ENCODE data around the gene CD81.

CD81 gene

DNA sequence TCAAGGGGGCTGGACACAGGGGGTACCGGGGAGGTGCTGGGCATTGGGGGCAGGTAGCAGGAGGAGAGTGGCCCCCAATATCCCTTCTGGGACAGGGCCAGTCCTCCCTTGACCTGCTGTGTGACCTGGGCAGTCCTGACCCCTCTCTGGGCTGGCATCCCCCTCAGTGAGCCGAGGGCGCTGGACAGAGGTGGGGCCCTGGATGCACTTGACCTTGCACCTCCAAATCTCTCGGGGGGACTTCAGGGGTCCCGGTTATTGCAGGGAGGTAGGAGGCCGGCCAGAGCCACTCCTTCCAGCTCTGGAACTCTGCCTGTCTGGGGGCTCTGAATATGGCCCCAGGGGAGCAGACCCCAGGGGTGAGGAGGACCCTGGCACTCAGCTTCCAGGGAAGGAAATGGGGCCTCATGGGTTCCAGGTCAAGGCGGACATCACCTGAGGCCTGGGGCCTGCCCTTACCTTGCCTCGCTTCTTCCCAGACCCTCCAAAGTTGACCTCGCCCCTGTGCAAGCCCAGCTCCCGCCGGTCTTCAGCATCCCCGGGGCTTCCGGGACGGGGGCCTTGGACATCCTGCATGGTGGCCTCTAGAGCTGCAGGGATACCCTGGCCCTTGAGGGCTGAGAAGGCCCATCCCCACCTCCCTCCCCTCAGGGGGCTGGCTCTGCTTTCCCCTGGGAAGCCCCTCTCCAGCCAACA lies 45.5 kb downstream of the CD81 start:
- DNase-seq: no peak

DNA sequence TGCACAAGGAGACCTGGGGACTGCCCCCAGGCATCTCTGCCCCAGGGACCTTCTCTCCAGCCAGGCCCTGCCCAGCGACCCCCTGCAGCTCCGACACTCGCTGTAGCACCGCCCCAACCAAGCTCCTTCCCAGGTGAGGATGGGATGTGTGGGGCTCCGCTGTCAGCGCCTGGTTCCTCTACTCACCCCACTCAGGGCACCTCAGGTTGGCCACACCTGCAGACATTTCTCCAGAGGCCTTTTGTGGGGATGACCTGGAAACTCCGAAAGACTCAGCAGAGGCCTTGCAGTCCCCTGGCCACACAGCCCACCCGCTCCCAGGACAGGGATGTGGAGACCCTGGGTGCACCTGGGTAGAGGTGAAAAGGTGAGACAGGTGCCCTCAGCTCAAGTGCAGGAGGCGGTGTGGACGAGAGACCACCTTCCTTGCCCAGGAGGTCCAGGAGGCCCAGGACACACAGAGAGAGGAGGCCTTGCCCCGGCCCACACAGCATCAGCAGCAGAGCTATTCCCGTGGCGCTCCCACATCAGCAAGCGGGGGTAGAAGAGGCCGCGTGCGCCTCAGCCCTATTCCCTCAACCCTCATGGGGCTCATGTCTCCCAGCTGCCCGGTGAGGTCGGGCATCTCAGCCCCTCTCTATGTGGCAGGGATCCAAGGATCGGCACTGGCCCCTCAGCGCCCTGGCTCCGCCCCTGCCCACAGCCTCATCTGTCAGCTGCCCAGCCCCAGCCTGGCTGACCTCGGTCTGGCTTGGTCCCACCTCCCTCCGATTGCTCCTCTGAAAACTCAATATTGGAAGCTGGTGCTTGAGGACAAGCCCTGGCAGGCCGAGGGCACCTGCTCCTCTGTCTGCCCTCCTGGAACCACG lies 46.3 kb downstream of the CD81 start:
- DNase-seq: no peak

DNA sequence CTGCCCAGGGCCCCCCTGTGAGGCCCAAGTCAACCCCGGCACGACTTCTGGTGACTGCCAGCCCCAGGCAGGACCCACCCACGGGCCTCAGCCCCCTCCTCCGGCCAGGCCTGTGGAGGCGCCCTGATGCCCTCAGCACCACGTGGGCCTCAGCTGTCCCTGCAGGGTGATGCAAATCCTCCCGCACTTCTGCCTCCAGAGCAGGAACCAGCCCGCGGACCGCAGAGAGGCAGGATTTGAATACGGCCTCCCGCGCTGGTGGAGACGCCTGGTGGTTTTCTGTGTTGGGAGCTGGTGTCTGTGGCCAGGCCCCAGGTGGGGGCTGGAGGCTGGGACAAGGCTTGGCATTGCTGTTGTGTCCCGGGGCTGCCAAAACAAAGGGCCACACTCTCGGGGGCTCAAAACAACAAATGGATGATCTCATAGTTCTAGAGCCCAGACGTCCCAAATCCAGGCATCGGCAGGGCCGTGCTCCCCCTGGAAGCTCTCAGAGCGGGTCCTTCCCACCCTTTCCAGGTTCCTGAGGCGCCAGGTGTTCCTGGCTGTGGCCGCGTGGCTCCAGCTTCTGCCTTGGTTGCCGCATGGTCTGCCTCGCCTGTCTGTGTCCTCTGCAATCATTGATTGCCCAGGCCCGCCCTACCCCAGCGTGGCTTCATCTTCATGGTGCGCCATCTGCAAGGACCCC lies 47.8 kb downstream of the CD81 start:
- DNase-seq: no peak

DNA sequence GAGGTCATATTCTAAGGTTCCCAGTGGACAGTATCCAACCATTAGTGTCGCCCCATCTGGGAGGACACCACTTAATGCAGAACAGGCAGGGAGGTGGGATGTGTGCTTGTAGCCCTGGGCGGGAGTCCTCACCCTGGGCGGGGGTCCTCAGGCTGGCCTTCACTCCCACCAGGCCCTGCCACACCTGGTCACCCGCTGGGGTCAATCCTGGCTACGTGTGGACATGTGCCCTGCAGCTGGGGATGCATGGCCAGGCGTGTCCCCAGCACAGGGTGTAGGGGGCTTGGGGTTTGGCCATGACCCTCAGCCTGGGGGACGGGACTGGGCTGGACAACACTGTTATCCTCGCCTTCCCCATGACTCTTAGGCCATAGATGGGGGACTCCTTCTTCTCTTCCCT lies 48.4 kb downstream of the CD81 start:
- DNase-seq: no peak

DNA sequence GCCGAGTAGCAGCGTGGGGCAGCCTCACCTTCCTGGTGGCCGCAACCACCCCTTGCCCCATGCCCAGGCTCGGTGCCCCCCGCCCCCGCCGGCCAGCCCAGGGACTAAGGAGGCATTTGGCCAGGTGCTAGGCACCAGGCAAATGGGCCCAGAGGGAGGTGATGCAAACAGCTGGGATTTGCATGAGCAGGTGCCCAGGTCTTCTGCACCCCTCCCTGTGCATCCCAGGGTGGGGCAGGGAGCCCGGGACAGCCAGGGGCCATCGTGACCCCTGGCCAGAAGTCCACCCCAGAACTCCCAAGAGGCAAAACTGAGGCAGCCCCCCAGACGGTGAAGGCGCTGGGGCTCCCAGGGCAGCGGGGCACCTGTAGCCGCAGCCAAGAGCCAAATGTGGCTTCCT lies 49.1 kb downstream of the CD81 start:
- DNase-seq: no peak

DNA sequence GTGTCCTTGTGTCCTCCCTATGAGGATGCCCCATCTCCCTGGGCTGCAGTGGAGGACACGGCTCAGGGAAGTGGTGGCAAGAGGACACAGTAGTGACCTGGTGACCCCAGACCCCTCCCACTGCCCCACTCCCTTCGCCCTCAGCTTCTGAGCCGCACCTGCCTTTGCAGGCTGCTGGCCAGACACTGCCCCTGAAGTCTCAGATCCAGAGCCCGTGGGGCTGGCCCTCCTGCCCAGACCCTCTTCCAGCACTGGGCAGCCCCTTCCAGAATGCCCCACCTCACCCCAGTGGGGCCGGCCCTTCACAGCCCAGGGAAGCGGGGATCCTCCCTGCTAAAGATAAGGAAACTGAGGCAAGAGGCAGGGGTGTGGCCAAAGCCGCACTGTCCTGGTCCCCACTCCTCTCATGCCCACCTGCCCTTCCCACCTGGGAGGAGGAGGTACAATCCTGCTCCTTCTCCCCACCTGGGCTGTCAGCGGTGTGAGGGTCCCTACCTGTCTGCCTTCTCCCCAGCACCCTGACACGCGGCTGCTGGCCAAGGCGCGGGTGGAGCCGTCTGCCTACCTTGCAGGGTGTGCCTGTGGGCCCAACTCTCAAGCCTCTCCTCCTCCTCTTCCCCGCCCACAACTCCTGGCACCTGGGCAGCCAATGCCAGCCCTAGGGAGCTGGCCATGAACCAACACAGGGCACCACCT lies 49.9 kb downstream of the CD81 start:
- DNase-seq: no peak

DNA sequence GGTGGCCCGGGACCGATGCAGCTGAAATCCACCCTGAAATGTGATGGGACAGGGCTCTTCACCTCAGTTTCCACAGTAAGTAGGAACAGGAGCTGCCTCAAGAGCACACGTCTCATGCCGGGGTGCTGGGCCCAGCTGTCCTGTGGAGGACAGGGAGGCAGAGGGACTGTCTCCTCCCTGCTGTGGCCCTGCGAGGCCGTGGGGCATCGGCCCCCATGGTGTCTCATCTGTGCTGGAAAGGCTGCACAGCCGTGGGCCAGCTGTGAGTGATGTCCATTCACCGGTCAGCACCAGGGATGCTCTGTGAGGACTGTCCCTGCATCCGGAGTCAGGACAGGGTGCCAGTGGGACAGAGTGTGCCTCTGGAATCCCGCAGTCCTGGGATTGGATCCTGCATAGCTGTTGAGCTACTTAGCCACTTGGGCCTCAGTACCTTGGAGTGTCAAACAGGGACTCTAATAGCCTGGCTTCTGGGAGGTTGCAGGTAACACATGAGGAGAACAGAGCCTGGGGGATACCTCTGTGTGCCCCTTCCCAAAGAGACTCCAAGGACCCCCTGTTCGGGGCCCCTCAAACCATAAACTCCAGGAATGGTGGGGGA lies 50.7 kb downstream of the CD81 start:
- DNase-seq: no peak

DNA sequence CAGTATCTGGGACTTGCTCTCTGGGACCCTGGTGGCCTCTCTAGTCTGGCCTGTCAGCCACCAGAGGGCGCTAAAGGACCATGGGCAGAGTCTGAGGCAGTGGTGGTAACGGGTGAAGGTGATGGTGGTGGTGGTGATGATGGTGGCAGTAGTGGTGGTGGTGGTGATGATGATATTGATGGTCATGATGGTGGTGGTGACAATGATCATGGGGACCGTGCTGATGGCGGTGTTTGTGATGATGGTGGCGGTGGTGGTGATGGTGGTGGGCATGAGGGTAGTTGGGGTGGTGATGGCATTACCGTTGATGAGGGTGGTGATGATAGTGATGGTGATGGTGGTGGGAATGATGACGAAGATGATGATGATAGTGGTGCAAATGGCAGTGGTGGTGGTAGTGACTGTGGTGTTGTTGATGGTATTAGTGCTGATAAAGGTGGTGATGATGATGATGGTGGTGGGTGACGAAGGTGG lies 51.2 kb downstream of the CD81 start:
- DNase-seq: peak; percentile 87

DNA sequence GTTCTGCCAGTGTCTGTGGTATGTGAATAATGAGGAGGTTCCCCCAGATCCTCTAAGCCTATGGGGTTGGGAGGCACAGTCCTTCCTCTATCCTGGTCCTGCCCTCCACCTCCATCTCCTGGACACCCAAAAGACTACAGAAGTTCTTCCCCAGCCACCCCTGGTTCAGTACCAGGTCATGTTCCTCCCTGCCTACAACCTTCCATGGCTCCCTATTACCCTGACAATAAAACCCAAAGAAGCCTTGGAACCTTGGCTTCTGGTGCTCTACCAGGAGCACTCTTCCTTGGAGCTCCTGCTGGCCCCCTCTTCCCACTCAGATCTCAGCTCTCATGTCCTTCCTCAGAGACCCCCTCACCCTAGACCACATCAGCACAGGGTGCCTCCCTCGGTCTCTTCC lies 54.3 kb downstream of the CD81 start:
- no peak for DNase-seq

DNA sequence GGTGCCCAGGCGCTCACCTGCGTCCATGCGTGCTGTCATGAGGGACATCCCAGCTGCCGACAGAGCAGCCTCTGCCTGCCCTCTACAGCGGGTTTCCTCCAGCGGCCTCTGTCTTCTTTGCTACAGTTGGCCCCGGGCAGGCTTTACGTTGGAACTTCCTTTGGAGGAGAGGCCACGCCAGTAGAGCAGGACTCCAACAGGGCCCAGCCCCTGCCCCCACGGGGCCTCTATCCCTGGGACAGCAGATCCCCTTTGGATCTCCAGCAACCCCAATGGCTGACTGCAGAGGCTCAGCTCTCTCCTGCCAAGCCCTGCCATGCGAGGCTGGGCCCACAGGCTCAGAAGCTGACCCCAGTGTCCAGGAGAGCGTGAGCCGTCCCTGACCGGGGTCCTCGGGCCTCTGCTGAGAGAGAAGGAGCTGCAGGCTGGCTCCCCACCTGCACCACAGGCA lies 55.1 kb downstream of the CD81 start:
- DNase-seq: no peak

DNA sequence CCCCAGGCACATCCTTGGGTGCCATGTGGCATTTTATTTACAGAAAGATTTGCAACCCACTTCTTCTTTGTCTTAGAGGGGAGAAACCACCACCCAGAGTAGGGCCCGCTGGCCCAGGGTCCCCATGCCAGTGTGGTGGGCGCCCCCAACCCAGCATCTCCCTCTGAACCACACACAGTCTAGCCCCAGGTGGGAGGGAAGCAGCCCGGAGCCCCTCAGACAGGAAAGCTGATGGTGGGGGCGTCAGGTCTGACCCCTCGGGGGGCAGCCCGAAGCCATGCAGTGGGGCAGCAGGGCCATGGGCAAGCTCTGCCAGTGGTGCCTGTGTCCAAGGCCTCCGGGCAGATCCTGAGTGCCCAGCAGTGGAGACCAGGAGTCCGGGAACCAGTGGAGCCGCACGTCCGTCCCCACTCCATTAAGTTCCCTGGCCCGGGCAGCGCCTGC lies 55.5 kb downstream of the CD81 start:
- DNase-seq: no peak

DNA sequence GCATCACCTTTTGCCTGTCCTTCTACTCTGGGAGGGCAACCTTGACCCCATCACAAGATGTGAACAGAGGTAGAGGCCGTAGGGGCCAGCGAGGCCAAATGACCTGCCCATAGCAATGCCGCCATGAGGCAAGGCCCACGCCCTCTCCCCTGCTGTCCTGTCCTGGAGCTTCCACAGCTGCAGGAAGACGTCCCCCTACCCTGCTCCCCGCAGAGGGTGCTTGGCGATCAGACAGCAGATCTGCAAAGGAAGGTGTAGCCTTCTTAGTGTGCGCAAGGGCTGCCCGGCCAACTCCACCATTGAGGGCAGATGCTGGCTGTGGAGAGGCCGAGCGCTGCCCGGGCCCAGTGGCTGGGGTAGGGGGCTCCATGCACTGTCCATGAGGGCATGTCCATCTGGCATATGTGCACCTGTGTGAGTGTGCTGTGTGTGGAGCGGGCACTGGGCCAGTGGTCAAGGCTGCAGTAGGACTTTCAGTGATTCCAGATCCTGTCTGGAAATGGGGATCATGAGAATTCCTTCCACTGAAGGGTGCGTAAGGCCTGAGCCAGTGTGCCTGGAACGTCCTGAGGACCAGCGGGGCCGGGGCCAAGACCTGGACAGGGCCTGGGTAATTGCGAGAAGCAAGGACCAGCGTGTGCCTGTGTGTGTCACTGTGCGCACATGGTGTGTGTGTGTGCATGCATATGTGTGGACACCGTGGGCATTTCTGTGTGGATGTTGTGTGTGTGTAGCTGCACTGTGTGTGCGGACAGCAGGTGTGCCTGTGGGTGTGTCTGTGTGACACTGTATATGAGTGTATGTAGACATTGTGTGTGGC lies 56.2 kb downstream of the CD81 start:
- DNase-seq: no peak

DNA sequence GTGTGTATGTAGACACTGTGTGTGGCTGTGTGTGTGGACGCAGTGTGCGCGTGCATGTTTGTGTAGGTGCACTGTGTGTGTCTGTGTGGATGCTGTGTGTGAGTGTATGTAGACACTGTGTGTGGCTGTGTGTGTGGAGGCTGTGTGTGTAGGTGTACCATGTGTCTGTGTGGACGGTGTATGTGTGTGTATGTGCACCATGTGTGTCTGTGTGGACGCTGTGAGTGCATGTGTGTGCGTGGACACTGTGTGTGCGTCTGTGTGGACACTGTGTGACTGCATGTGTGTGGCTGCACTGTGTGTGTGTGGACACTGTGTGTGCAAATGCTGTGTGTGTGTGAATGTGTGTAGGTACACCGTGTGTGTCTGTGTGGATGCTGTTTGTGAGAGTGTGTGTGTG lies 56.9 kb downstream of the CD81 start:
- DNase-seq: no peak

DNA sequence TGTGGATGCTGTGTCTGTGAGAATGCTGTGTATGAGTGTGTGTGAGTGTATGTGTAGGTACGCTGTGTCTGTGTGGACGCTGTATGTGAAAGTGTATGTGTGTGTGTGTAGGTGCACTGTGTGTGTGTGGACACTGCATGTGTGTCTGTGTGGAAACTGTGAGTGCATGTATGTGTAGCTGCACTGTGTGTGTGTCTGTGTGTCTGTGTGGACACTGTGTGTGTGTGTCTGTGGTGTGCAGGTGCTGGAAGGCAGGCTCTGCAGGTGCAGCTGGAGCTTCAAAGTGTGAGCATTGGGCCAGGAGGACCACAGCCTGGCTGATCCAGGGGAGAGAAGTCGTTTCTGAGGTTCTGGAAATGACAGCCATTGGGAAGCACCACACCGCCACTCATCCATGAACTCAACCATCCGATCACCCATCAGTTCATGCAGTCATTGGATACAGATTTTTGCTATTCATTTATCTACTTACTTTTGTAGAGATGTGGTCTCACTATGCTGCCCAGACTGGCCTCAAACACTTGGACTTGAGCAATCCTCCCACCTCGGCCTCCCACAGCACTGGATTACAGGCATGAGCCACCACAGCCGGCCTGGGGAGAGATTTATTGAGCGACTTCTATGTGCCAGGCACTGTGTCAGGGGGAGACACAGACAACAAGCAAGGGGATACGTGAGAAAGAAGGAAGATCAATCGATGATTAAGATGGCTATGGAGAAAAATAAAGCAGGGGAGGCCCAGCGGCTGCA lies 57.6 kb downstream of the CD81 start:
- no peak for DNase-seq

DNA sequence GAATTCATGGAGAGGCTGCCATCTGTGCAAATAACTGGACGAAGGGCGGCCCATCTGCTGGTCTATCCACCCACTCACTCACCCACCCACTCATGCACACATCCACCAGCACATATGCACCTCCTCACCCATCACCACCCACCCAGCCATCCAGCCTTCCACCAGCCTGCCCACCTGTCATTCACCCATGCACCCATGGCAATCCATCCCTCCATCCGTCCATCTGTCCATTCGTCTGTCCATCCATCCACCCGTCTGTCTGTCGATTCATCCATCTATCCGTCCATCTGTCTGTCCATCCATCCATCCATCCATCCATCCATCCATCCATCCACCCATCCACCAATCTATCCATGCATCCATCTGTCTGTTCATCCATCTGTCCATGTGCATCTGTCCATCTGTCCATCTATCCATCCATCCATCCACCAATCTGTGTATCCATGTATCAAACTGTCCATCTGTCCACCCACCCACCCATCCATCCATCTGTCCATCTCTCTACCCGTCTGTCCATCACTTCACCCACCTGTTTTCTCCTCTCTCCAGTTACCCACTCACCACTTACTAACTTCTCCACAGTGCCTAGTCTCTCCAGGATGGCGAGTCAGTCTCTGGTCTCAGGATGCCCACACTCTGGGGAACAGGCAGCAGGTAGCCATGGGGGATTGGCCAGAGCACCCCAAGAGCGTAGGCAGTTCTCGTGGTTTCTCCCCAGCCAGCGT lies 58.3 kb downstream of the CD81 start:
- DNase-seq: no peak

DNA sequence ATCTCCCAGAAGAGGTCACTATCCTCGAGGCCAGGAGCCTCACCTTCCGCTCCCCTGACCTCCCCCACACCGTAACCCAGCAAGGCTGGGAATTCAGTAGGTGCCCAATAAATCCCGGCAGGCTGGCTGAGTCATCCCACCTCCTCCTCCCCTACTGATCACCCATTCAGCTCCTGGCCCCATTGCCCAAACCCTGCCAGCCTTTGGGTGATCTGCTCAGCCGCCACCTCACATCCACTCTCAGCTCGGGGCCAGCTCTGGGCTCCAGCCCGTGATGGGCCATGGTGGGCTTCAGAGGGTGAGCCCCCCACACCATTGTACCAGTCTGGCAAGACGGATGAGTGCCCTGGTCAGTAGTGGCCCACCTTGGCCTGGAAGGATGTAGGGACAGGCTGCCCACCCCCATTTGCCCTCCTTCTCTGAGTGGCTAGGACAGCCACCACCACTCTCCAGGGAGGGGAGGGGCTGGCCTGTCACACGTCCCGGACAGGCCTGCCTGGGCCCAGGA lies 59.0 kb downstream of the CD81 start:
- no peak for DNase-seq

DNA sequence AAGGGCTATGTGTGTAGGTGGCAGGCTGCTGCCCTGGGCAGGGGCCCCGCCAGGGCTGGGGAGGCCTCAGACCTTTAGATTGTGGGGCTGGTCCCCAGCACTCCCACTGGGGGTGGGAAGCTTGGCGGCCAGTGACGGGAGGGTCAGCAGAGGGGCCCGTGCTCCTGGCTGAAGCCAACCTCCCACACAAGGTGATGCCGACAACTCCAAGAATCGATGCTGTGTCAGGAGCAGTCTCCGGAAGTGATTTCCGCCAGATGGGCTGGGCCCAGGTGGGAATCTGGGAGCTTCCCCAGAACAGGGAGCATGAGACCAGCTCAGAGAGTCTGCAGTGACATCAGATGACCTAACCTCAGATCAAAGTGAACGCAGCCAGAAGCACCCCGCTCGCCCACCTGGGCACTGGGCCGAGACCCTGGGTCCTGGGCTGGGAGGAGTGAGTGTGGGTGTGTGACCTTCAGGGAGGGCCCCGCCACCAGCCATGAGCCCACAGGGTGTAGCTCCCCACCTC lies 59.5 kb downstream of the CD81 start:
- no peak for DNase-seq

DNA sequence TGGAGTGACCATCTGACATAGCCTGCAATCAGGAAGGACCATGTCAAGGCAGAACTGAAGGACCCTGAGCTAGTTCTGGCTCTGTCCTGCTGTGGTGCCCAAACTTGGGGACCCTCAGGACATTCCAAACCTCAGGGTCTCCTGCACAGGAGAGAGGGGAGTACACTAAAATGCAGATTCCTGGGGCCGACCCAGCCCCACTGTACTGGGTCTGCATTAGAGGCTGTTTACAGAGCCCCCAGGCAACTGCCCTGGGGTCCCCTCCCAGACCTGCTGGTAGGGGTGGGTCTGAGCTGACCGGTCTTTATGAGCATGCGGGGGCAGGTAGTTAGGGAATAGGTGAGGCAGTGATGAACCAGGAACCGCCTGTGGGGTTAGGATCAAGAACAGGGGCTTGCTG lies 60.4 kb downstream of the CD81 start:
- no peak for DNase-seq

DNA sequence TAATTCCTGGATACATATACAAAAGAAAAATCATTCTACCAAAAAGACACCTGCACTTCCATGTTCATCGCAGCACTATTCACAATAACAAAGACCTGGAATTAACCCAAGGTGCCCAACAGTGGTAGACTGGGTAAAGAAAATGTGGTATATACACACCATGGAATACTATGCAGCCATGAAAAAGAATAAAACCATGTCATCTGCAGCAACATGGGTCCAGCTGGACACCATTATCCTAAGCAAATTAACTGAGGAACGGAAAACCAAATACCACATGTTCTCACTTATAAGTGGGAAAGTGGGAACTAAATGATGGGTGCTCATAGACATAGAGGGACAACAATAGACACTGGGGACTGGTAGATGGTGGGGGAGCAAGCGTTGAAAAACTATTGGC lies 62.7 kb downstream of the CD81 start:
- no peak for DNase-seq

DNA sequence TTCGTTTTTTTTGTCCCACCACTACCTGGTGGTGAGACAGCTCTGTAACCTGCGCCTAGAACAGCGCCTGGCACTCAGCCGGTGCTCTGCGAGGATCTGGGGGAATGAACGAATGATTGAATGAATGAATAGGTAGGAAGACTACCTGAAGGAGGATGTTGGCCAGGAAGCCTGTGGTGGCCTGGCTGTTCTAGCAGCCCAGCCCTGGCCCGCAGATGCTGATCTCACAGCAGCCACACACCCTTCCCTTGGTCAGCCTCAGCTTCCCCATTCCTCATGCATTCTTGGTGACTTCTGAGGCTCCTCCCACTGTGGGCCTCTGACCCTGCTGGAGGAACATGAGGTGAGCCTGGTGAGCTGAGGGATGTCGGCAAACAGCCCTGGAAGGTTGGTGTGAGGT lies 63.5 kb downstream of the CD81 start:
- DNase-seq: no peak
